GM20431 (cell line): ENCODE measurements around the gene VPS36.
"Not testable (repeated sequence)": the region's sequence is repeated elsewhere in the genome, so short reads cannot be mapped to it uniquely, and the experiment has no call there.

Source experiments
- in situ Hi-C: fragments of 300-500 bp; cut with MseI, MboI; formaldehyde crosslinking; loops from one replicate; pipeline ENCODE4 v1.15.0; 2020; ENCODE audit warnings: low sequenced_read_pairs; ENCODE audit not compliant: unreplicated experiment

The VPS36 gene

GRCh38 chr13:52450012-52450792 is at the start of gene VPS36:
Gene VPS36 (minus strand): TSS chr13:52450634. CDS start chr13:52450594, 40 bp downstream.
- in situ Hi-C loops: no loop called here

GRCh38 chr13:52497979-52498378 is 47.5 kb upstream of the VPS36 start:
- in situ Hi-C loops: not testable (repeated sequence)

- in situ Hi-C loops: not testable (repeated sequence)
Measured at GRCh38 chr13:52494241-52494640, 43.8 kb upstream of the VPS36 start.

- in situ Hi-C loops: not testable (repeated sequence)
Measured at GRCh38 chr13:52491015-52491414, 40.6 kb upstream of the VPS36 start.

GRCh38 chr13:52488763-52489162 is 38.3 kb upstream of the VPS36 start:
- in situ Hi-C loops: not testable (repeated sequence)

GRCh38 chr13:52487078-52487477 is 36.6 kb upstream of the VPS36 start:
- in situ Hi-C loops: not testable (repeated sequence)

- in situ Hi-C loops: not testable (repeated sequence)
Measured at GRCh38 chr13:52480677-52481428, 30.4 kb upstream of the VPS36 start.

- in situ Hi-C loops: not testable (repeated sequence)
Measured at GRCh38 chr13:52468487-52468886, 18.1 kb upstream of the VPS36 start.

GRCh38 chr13:52463526-52463925 is 13.1 kb upstream of the VPS36 start:
- in situ Hi-C loops: no loop called here

- in situ Hi-C loops: no loop called here
Measured at GRCh38 chr13:52461265-52461664, 10.8 kb upstream of the VPS36 start.

GRCh38 chr13:52459668-52460067 is 9.2 kb upstream of the VPS36 start:
- in situ Hi-C loops: no loop called here

GRCh38 chr13:52455677-52456041 is 5.2 kb upstream of the VPS36 start:
- in situ Hi-C loops: no loop called here

- in situ Hi-C loops: no loop called here
Measured at GRCh38 chr13:52454820-52455676, 4.6 kb upstream of the VPS36 start, which contains the start of gene CKAP2. Gene CKAP2 (plus strand): TSS chr13:52455478. CDS start chr13:52455557, 79 bp downstream.

- in situ Hi-C loops: no loop called here
Measured at GRCh38 chr13:52454459-52454819, 4.0 kb upstream of the VPS36 start.

- in situ Hi-C loops: no loop called here
Measured at GRCh38 chr13:52452470-52452869, 2.0 kb upstream of the VPS36 start.

- in situ Hi-C loops: no loop called here
Measured at GRCh38 chr13:52451135-52451804, 836 bp upstream of the VPS36 start.

GRCh38 chr13:52450793-52451116 is 321 bp upstream of the VPS36 start:
- in situ Hi-C loops: no loop called here

GRCh38 chr13:52449331-52450011 is 963 bp downstream of the VPS36 start:
- in situ Hi-C loops: no loop called here

GRCh38 chr13:52447815-52448552 is 2.5 kb downstream of the VPS36 start:
- in situ Hi-C loops: no loop called here
